Stimulated activated naive CD8-positive, alpha-beta T cell treated with anti-CD3 and anti-CD28 coated beads, Interleukin-15, Interleukin-2, amounts not matched to agents 100 ng/mL and 50 ng/mL, for 24 hours (primary cell): ENCODE results near the gene SERINC1.

ENCODE experiments used
- H3K27ac Mint-ChIP-seq: one replicate; pipeline ENCODE4 v1.8.0; 2021; ENCODE audit warnings: mild to moderate bottlenecking, mixed read lengths
- H3K27me3 Mint-ChIP-seq: one replicate; pipeline ENCODE4 v1.8.0; 2021; ENCODE audit warnings: mixed read lengths
- H3K36me3 Mint-ChIP-seq: one replicate; pipeline ENCODE4 v1.8.0; 2021; ENCODE audit warnings: low read depth, mixed read lengths
- H3K4me1 Mint-ChIP-seq: one replicate; pipeline ENCODE4 v1.8.0; 2021; ENCODE audit warnings: low read depth, mixed read lengths
- H3K4me3 Mint-ChIP-seq: one replicate; pipeline ENCODE4 v1.8.0; 2021; ENCODE audit warnings: mild to moderate bottlenecking, mixed read lengths
- H3K9me3 Mint-ChIP-seq: one replicate; pipeline ENCODE4 v1.8.0; 2021; ENCODE audit warnings: mixed read lengths

SERINC1 gene

GRCh38 chr6:122416825-122417224 is 54.8 kb downstream of the SERINC1 start:
- Mint-ChIP-seq H3K4me3 (no peak overlapping the region), H3K4me1 (peaks cover 5% of the 10 kb centered on the region), H3K36me3 (peaks cover 77% of the 10 kb centered on the region), H3K27ac (no peak overlapping the region), H3K27me3 (no peaks in the 10 kb centered on the region), H3K9me3 (no peaks in the 10 kb centered on the region)

- peaks cover 3% of the 10 kb centered on the region for H3K9me3 Mint-ChIP-seq
- peaks cover 52% of the 10 kb centered on the region for H3K4me1 Mint-ChIP-seq
- no peak overlapping the region for H3K4me3 Mint-ChIP-seq
- no peaks in the 10 kb centered on the region for H3K27me3 Mint-ChIP-seq
- H3K36me3 Mint-ChIP-seq, result peaks cover 77% of the 10 kb centered on the region
- H3K27ac Mint-ChIP-seq, result no peak overlapping the region
Measured at GRCh38 chr6:122412001-122412400, 59.6 kb downstream of the SERINC1 start.

GRCh38 chr6:122408702-122409458 is 62.7 kb downstream of the SERINC1 start:
- peaks cover 66% of the 10 kb centered on the region for H3K36me3 Mint-ChIP-seq
- peaks cover 77% of the 10 kb centered on the region for H3K4me1 Mint-ChIP-seq
- H3K9me3 Mint-ChIP-seq, result peaks cover 6% of the 10 kb centered on the region
- peak overlapping the region; percentile 92 for H3K27ac Mint-ChIP-seq
- no peaks in the 10 kb centered on the region for H3K27me3 Mint-ChIP-seq
- H3K4me3 Mint-ChIP-seq, result peak overlapping the region; percentile 80

GRCh38 chr6:122408240-122408639 is 63.4 kb downstream of the SERINC1 start:
- H3K27ac Mint-ChIP-seq, result peak overlapping the region; percentile 92
- H3K9me3 Mint-ChIP-seq, result peaks cover 6% of the 10 kb centered on the region
- H3K27me3 Mint-ChIP-seq, result no peaks in the 10 kb centered on the region
- H3K36me3 Mint-ChIP-seq, result peaks cover 61% of the 10 kb centered on the region
- peak overlapping the region; percentile 80 for H3K4me3 Mint-ChIP-seq
- H3K4me1 Mint-ChIP-seq, result peaks cover 83% of the 10 kb centered on the region

- H3K27me3 Mint-ChIP-seq, result no peaks in the 10 kb centered on the region
- H3K36me3 Mint-ChIP-seq, result peaks cover 56% of the 10 kb centered on the region
- H3K4me1 Mint-ChIP-seq, result peaks cover 86% of the 10 kb centered on the region
- no peak overlapping the region for H3K4me3 Mint-ChIP-seq
- peak overlapping the region; percentile 92 for H3K27ac Mint-ChIP-seq
- H3K9me3 Mint-ChIP-seq, result peaks cover 6% of the 10 kb centered on the region
Measured at GRCh38 chr6:122407712-122408111, 63.9 kb downstream of the SERINC1 start.

GRCh38 chr6:122406187-122406586 is 65.4 kb downstream of the SERINC1 start:
- Mint-ChIP-seq H3K4me3 (no peak overlapping the region), H3K9me3 (peaks cover 6% of the 10 kb centered on the region), H3K4me1 (peaks cover 90% of the 10 kb centered on the region), H3K27ac (no peak overlapping the region), H3K36me3 (peaks cover 51% of the 10 kb centered on the region), H3K27me3 (no peaks in the 10 kb centered on the region)

GRCh38 chr6:122405417-122405816 is 66.2 kb downstream of the SERINC1 start:
- no peaks in the 10 kb centered on the region for H3K27me3 Mint-ChIP-seq
- peaks cover 90% of the 10 kb centered on the region for H3K4me1 Mint-ChIP-seq
- H3K4me3 Mint-ChIP-seq, result no peak overlapping the region
- H3K27ac Mint-ChIP-seq, result no peak overlapping the region
- peaks cover 6% of the 10 kb centered on the region for H3K9me3 Mint-ChIP-seq
- H3K36me3 Mint-ChIP-seq, result peaks cover 44% of the 10 kb centered on the region

- Mint-ChIP-seq H3K27me3 (no peaks in the 10 kb centered on the region), H3K4me1 (peaks cover 82% of the 10 kb centered on the region), H3K36me3 (peaks cover 42% of the 10 kb centered on the region), H3K9me3 (peaks cover 6% of the 10 kb centered on the region), H3K27ac (no peak overlapping the region), H3K4me3 (no peak overlapping the region)
Measured at GRCh38 chr6:122404444-122404843, 67.2 kb downstream of the SERINC1 start.

GRCh38 chr6:122401104-122401503 is 70.5 kb downstream of the SERINC1 start:
- H3K4me3 Mint-ChIP-seq, result peak overlapping the region; percentile 96
- no peaks in the 10 kb centered on the region for H3K27me3 Mint-ChIP-seq
- no peak overlapping the region for H3K27ac Mint-ChIP-seq
- H3K4me1 Mint-ChIP-seq, result peaks cover 59% of the 10 kb centered on the region
- H3K9me3 Mint-ChIP-seq, result no peaks in the 10 kb centered on the region
- peaks cover 18% of the 10 kb centered on the region for H3K36me3 Mint-ChIP-seq

GRCh38 chr6:122400462-122401089 is 71.0 kb downstream of the SERINC1 start:
- Mint-ChIP-seq H3K27ac (peak overlapping the region; percentile 95), H3K4me1 (peaks cover 54% of the 10 kb centered on the region), H3K9me3 (no peaks in the 10 kb centered on the region), H3K27me3 (no peaks in the 10 kb centered on the region), H3K36me3 (peaks cover 15% of the 10 kb centered on the region), H3K4me3 (peak overlapping the region; percentile 96)

GRCh38 chr6:122400121-122400450 is 71.5 kb downstream of the SERINC1 start:
- H3K36me3 Mint-ChIP-seq, result peaks cover 15% of the 10 kb centered on the region

GRCh38 chr6:122399348-122400120 is 72.1 kb downstream of the SERINC1 start, which contains the start of gene HSF2:
Gene HSF2, plus strand, starts transcription at chr6:122399652. Its CDS starts 86 bp downstream, at chr6:122399738.
- Mint-ChIP-seq H3K9me3 (no peaks in the 10 kb centered on the region), H3K27ac (peak within 1 kb of the TSS; percentile 95), H3K27me3 (no peaks in the 10 kb centered on the region), H3K4me1 (peaks cover 47% of the 10 kb centered on the region), H3K36me3 (peaks cover 15% of the 10 kb centered on the region), H3K4me3 (peak within 1 kb of the TSS; percentile 96)

More at GRCh38 chr6:122400121-122400450, 71.5 kb downstream of the SERINC1 start:
- Mint-ChIP-seq H3K9me3 (no peaks in the 10 kb centered on the region), H3K4me3 (peak overlapping the region; percentile 96), H3K27ac (peak overlapping the region; percentile 95), H3K27me3 (no peaks in the 10 kb centered on the region), H3K4me1 (peaks cover 53% of the 10 kb centered on the region)

GRCh38 chr6:122399055-122399347 is 72.6 kb downstream of the SERINC1 start:
- peaks cover 47% of the 10 kb centered on the region for H3K4me1 Mint-ChIP-seq
- H3K36me3 Mint-ChIP-seq, result peaks cover 13% of the 10 kb centered on the region
- H3K9me3 Mint-ChIP-seq, result no peaks in the 10 kb centered on the region
- H3K27ac Mint-ChIP-seq, result peak overlapping the region; percentile 81
- H3K27me3 Mint-ChIP-seq, result no peaks in the 10 kb centered on the region
- peak overlapping the region; percentile 96 for H3K4me3 Mint-ChIP-seq

GRCh38 chr6:122394016-122394415 is 77.6 kb downstream of the SERINC1 start:
- Mint-ChIP-seq H3K27ac (no peak overlapping the region), H3K27me3 (peaks cover 3% of the 10 kb centered on the region), H3K9me3 (no peaks in the 10 kb centered on the region), H3K36me3 (no peaks in the 10 kb centered on the region), H3K4me1 (peaks cover 22% of the 10 kb centered on the region), H3K4me3 (no peak overlapping the region)

- Mint-ChIP-seq H3K36me3 (no peaks in the 10 kb centered on the region), H3K4me1 (peaks cover 16% of the 10 kb centered on the region), H3K4me3 (no peak overlapping the region), H3K9me3 (no peaks in the 10 kb centered on the region), H3K27me3 (peaks cover 3% of the 10 kb centered on the region), H3K27ac (no peak overlapping the region)
Measured at GRCh38 chr6:122393351-122393896, 78.2 kb downstream of the SERINC1 start.
